G401.6 (cell line): Measurements from ENCODE around the gene ADAM12.
"Not testable (repeated sequence)": the region's sequence is repeated elsewhere in the genome, so short reads cannot be mapped to it uniquely, and the experiment has no call there.

Experiments used
- FAIRE-seq: peaks from 2 replicates; lab custom pipeline; 2012; peaks lifted over from hg19 to GRCh38; lab: Jason Lieb, UNC

The ADAM12 gene

GRCh38 chr10:126405239-126405775, 17.0 kb upstream of the ADAM12 start:
- FAIRE-seq = no peak

GRCh38 chr10:126402721-126403695, 14.7 kb upstream of the ADAM12 start:
- no peak for FAIRE-seq

DNA sequence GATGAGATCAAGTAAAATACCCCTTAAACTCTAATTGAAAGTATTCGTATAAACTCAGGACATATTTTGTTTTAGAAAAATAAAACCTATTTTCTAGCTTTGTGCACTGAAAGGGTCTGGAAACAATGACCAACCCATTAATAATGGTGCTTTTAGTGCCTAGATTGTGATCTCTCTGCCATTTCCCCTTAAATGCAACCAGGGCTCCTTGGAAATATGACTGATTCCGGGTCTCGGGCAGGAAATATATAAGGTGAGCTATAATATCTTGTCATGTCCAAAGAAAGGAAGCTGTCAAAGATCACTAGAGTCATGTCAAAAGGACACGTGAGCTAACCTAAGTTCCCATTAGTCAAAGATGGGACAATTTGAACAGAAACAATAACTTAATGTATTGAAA, 12.4 kb upstream of the ADAM12 start:
- FAIRE-seq = no peak

- no peak for FAIRE-seq
Observed at GRCh38 chr10:126398924-126399323, 10.6 kb upstream of the ADAM12 start.

GRCh38 chr10:126398383-126398743, 10.1 kb upstream of the ADAM12 start:
- no peak for FAIRE-seq

- FAIRE-seq = no peak
Observed at GRCh38 chr10:126397640-126398382, 9.5 kb upstream of the ADAM12 start.

GRCh38 chr10:126397156-126397555, 8.9 kb upstream of the ADAM12 start:
- no peak for FAIRE-seq

- no peak for FAIRE-seq
Observed at GRCh38 chr10:126394948-126395347, 6.7 kb upstream of the ADAM12 start.

DNA sequence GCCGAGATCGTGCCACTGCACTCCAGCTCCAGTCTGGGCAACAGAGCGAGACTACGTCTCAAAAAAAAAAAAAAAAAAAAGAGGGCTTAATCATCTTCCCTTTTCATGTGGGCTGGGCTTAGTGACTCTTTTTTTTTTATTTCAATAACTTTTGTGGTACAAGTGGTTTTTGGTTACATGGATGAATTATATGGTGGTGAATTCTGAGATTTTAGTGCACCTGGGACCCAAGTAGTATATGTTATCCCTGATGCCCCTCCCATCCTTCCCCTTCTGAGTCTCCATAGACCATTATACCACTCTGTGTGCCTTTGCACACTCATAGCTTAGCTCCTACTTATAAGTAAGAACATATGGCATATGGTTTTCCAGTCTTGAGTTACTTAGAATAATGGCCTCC, 4.8 kb upstream of the ADAM12 start:
- no peak for FAIRE-seq

DNA sequence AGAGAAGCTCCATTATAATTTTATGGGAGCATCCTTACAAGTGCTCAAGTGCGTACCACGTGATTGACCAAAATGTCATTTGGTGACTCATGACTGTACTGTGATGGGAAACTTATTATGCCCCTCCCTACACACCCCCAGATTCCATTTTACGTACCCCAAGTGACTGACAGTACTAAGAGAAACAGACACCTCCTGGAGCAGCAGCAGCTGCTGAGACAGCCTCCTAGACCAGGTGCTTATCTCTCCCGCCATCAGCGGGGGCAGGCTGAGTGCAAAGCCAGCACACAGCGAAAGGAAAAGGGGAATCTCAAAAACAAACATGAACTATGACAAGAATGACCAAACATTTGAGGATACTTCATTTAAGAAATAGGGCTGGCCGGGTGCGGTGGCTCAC, 4.2 kb upstream of the ADAM12 start:
- FAIRE-seq = no peak

GRCh38 chr10:126392068-126392467, 3.8 kb upstream of the ADAM12 start:
- FAIRE-seq = no peak

GRCh38 chr10:126391192-126391885, 3.1 kb upstream of the ADAM12 start:
- FAIRE-seq = no peak

DNA sequence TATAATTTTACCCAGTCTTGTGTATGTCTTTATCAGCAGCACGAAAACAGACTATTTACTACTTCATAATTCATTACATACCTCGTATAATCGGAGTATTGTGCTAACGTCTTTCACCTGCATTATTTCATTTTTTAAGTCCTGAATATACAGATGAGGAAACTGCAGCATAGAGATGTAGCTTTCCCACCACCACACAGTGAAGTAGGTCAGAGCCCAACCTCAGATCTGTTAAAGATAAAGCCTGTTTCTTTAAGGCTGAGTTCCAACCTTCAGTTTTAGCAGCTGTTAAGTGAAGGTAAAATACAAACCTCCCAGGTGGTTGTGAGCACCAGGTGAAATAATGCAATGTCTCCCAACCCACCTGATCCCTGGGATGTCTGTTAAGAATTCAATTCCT, 2.0 kb upstream of the ADAM12 start:
- no peak for FAIRE-seq

DNA sequence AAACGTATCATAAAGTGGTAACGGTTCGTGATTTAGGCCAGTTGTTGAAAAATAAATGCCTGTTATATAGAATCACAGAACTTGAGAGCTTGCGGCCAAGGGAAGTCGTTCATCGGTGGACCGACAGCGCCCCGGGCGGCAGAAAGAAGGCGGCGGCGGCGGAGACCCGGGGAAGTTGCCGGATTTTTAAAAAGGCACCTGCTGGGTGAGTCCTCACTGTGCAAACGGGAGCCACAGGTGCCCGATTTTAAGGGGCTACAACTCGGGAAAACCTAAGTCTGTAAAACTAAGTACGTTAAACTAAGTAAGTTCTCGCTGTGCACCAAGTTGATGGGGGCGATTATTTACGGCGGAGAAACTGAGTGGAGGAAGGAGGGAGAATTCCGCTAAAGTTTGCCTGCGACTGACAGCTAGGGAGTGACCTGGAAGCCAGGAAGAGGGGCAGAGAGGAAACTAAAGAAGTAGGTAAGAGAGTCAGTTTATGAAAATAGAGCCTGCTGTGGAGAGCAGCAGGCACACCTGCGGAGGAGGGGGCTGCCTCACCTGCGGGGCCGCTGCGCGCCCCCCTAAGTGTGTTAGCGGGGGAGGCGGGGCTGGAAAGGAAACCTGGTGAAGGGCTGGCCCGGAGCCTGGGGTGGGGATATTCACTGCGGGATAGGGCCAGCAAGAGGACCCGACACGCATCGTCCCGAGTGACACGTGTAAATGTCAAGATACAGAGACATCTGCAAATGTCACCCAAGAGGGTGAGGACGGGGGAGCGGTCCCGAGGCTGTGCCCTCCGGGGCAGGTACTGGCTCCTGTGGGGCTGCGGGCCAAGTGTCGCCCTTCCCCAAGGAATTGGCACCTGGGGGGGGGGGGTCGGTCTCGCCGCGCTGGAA, 996 bp downstream of the ADAM12 start:
- FAIRE-seq = no peak

- no peak for FAIRE-seq
Observed at GRCh38 chr10:126384269-126384873, 3.9 kb downstream of the ADAM12 start.

DNA sequence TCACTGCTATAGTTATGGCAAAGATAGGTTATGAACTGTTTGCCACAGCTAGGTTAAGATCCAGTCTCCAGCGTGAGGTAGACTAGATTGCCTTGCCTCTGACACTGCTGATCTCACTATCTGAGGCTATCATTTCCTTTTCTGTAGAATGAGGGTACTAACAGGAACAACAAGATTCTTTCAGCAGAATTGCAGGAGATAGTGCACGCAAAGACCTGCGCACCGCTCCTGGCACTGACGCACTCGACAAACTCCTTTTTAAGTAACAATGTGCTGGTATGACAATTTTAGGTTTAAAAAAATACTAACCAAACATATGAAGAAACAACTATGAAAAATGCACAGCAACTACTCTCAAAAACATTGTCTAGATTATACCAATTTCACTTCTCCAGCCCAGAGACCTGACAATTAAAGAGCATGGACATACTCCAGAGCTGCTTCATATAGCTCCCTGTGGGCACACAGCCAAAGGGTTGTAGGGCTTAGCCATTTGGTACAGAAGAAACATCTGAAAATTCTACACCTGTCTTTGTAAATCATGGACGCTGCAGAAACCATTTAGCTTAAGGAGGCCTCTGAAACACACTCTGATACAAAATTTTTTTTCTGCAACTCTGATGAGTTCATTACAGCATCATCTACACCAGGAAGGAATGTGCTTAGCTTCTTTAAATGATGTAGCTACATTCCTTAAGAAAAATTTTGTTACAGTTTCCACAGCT, 7.8 kb downstream of the ADAM12 start:
- FAIRE-seq = no peak

GRCh38 chr10:126379166-126379565, 9.1 kb downstream of the ADAM12 start:
- FAIRE-seq = not testable (repeated sequence)

- no peak for FAIRE-seq
Observed at GRCh38 chr10:126376956-126377355, 11.3 kb downstream of the ADAM12 start.

GRCh38 chr10:126375926-126376554, 12.2 kb downstream of the ADAM12 start:
- FAIRE-seq = no peak

DNA sequence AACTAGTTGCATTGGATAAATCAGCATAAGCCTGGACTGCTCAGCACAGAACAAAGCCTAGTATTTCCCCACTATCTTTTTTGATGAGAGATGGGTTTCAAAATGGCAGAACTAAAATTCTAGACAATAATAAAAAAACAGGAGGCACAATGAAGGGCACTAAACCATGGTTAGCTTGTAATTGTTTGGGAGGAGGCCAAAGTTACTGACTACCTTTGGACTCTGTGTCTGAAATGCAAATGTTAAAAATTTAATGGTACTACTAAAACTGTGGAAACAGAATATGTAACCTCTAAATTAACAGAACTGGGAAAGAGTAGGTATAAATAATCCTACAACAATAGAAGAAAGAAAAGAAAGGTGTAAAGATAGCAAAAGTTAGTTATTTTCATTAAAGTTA, 13.0 kb downstream of the ADAM12 start:
- no peak for FAIRE-seq
